Stomach smooth muscle (tissue), 2 donors: ENCODE data around the gene DAPK1.

Source experiments
- H3K27ac ChIP-seq: one replicate; pipeline ENCODE4 v1.7.0; 2013; ENCODE audit warnings: mild to moderate bottlenecking, low read length, inconsistent platforms
- H3K27me3 ChIP-seq, 2 donors: one replicate each; pipeline ENCODE4 v1.7.0; 2013; ENCODE audit warnings: low read length in 2 of 2; ENCODE audit not compliant: insufficient read depth in 2 of 2, control insufficient read depth in 1 of 2
- H3K36me3 ChIP-seq, 2 donors: one replicate each; pipeline ENCODE4 v1.7.0; 2013; ENCODE audit warnings: low read length in 2 of 2; ENCODE audit not compliant: control insufficient read depth in 2 of 2, insufficient read depth in 2 of 2
- H3K4me1 ChIP-seq: one replicate; pipeline ENCODE4 v1.7.0; 2013; ENCODE audit warnings: low read length; ENCODE audit not compliant: control insufficient read depth, insufficient read depth
- H3K4me3 ChIP-seq, 2 donors: one replicate each; pipeline ENCODE4 v1.7.0; 2013; ENCODE audit warnings: low read length in 2 of 2
- H3K9ac ChIP-seq, 2 donors: one replicate each; pipeline ENCODE4 v1.7.0; 2013; ENCODE audit warnings: low read length in 2 of 2, mild to moderate bottlenecking in 1 of 2
- H3K9me3 ChIP-seq, 2 donors: one replicate each; pipeline ENCODE4 v1.7.0; 2013; ENCODE audit warnings: low read length in 2 of 2; ENCODE audit not compliant: control insufficient read depth in 2 of 2
- donor health status: healthy.
- donor health status: Pancreatic carcinoma.

Gene DAPK1

DNA sequence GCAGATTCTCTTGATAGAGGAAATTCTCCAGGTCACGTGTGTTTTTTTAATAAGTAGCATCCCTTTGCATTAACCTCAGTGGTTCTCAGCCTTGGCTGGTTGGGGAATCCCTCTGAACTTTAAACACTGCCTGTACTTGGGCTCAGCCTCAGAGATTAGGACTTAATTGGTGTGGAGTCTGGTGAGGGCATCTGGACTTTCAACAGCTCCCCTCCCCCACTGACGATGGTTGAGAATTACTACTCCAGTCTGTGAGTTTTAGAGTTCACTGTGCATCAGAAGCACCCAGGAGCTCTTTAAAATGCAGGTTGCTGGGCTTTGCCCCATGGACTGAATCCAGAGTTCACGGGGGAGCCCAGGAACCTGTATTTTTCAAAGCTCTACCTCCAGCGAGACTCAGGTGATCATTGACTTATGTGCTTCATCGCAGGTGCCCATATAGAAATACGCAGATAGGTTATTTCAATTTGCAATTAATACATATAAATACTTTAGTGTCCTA, 71.4 kb downstream of the DAPK1 start:
- Histone ChIP-seq H3K27me3 (no peaks in the 10 kb centered on the region), H3K27ac (peak overlapping the region; percentile 66), H3K36me3 (peaks cover 0 to 2% of the 10 kb centered on the region in 2 donors), H3K4me3 (peak overlapping the region in 1 of 2 donors; percentile 29), H3K4me1 (peaks cover 69% of the 10 kb centered on the region), H3K9ac (no peak overlapping the region), H3K9me3 (no peaks in the 10 kb centered on the region)

GRCh38 chr9:87569518-87569917, 71.9 kb downstream of the DAPK1 start:
- no peaks in the 10 kb centered on the region for H3K9me3 ChIP-seq
- H3K27ac ChIP-seq, result peak overlapping the region; percentile 66
- H3K9ac ChIP-seq, result no peak overlapping the region
- H3K4me1 ChIP-seq, result peaks cover 66% of the 10 kb centered on the region
- H3K27me3 ChIP-seq, result no peaks in the 10 kb centered on the region
- peak overlapping the region in 1 of 2 donors; percentile 29 for H3K4me3 ChIP-seq
- H3K36me3 ChIP-seq, result peaks cover 0 to 2% of the 10 kb centered on the region in 2 donors

- no peaks in the 10 kb centered on the region for H3K9me3 ChIP-seq
- peaks cover 0 to 2% of the 10 kb centered on the region in 2 donors for H3K36me3 ChIP-seq
- H3K4me3 ChIP-seq, result no peak overlapping the region
- no peaks in the 10 kb centered on the region for H3K27me3 ChIP-seq
- H3K27ac ChIP-seq, result peak overlapping the region; percentile 73
- H3K4me1 ChIP-seq, result peaks cover 59% of the 10 kb centered on the region
- H3K9ac ChIP-seq, result no peak overlapping the region
Measured at GRCh38 chr9:87570000-87570908, 72.6 kb downstream of the DAPK1 start.

- Histone ChIP-seq H3K4me3 (no peak overlapping the region), H3K27me3 (no peaks in the 10 kb centered on the region), H3K9ac (no peak overlapping the region), H3K36me3 (peaks cover 0 to 2% of the 10 kb centered on the region in 2 donors), H3K4me1 (peaks cover 50% of the 10 kb centered on the region), H3K9me3 (no peaks in the 10 kb centered on the region), H3K27ac (no peak overlapping the region)
Measured at GRCh38 chr9:87572719-87573118, 75.1 kb downstream of the DAPK1 start.

DNA sequence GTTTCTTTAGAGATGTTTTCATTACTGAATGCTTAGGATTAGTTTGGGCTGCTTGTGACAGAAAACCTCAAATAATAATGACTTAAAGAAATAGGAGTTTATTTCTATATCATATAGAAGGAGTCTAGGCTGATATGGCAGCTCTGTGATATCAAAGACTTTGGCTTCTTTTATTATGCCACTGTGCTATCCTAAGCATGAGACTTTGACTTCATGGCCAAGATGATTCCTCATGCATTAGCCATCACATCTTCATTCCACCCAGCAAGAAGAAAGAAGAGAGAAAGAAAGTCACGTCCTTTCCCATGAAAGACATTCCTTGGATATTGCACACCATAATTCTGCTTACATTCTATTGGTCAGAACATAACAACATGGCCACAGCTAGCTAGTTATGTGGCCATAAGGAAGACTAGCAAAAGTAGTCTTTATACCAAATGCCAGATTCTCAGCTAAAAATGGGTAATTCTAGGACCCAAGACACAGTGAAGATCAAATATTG, 76.2 kb downstream of the DAPK1 start:
- Histone ChIP-seq H3K9me3 (no peaks in the 10 kb centered on the region), H3K4me1 (peaks cover 44% of the 10 kb centered on the region), H3K36me3 (peaks cover 0 to 2% of the 10 kb centered on the region in 2 donors), H3K27me3 (no peaks in the 10 kb centered on the region), H3K27ac (no peak overlapping the region), H3K9ac (no peak overlapping the region), H3K4me3 (no peak overlapping the region)

GRCh38 chr9:87577746-87578145, 80.1 kb downstream of the DAPK1 start:
- no peaks in the 10 kb centered on the region for H3K27me3 ChIP-seq
- peaks cover 0 to 2% of the 10 kb centered on the region in 2 donors for H3K36me3 ChIP-seq
- no peak overlapping the region for H3K9ac ChIP-seq
- H3K27ac ChIP-seq, result no peak overlapping the region
- no peaks in the 10 kb centered on the region for H3K9me3 ChIP-seq
- H3K4me3 ChIP-seq, result no peak overlapping the region
- peaks cover 36% of the 10 kb centered on the region for H3K4me1 ChIP-seq

DNA sequence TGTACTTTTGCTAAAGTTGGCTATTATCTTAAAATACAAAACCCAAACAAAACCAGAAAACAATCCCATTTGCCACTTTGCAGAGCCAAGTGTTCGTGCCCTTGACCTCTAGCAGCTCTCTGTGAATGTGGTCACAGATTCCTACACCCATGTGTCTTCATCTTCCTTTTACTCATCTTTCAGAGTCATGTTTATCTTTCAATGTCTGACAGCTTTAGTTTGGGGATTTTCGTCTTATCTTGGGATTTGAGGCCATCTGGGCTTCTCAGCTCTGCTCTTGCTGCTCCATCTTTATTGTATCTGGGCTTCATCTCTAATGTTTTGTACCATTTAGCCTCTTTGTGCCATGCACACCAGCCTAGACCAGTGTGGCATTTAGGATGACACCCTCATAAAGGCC, 81.0 kb downstream of the DAPK1 start:
- H3K4me1 ChIP-seq, result peaks cover 31% of the 10 kb centered on the region
- H3K27me3 ChIP-seq, result no peaks in the 10 kb centered on the region
- no peak overlapping the region for H3K9ac ChIP-seq
- no peaks in the 10 kb centered on the region for H3K36me3 ChIP-seq
- H3K9me3 ChIP-seq, result no peaks in the 10 kb centered on the region
- peak overlapping the region in 1 of 2 donors; percentile 15 for H3K4me3 ChIP-seq
- H3K27ac ChIP-seq, result peak overlapping the region; percentile 12

- H3K4me1 ChIP-seq, result peaks cover 33% of the 10 kb centered on the region
- no peak overlapping the region for H3K4me3 ChIP-seq
- H3K27me3 ChIP-seq, result no peaks in the 10 kb centered on the region
- no peak overlapping the region for H3K27ac ChIP-seq
- no peak overlapping the region for H3K9ac ChIP-seq
- H3K9me3 ChIP-seq, result no peaks in the 10 kb centered on the region
- H3K36me3 ChIP-seq, result no peaks in the 10 kb centered on the region
Measured at GRCh38 chr9:87579781-87580541, 82.3 kb downstream of the DAPK1 start.

GRCh38 chr9:87580941-87581438, 83.3 kb downstream of the DAPK1 start:
- Histone ChIP-seq H3K4me1 (peaks cover 38% of the 10 kb centered on the region), H3K27ac (peak overlapping the region; percentile 49), H3K27me3 (no peaks in the 10 kb centered on the region), H3K9me3 (no peaks in the 10 kb centered on the region), H3K36me3 (no peaks in the 10 kb centered on the region), H3K9ac (no peak overlapping the region), H3K4me3 (no peak overlapping the region)

DNA sequence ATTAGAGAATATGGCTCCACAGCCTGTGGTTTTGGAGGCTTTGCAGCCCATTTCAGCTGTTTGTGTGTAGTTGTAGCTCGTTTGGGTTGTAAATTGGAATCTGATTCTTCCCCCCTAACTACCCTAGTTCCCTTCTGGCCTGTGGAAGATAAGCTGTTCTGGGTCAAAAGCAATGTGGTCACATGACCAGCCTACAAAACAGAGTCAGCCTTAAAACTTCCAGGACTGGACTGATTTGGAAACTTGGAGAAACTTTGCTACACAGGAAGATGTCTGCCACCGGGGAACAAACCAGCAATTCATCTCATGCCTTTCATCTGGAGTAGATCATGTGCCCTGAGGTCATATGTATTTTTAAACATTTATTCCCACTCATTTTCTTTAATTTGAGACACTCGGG, 83.8 kb downstream of the DAPK1 start:
- Histone ChIP-seq H3K9me3 (no peaks in the 10 kb centered on the region), H3K4me3 (no peak overlapping the region), H3K27ac (peak overlapping the region; percentile 49), H3K27me3 (no peaks in the 10 kb centered on the region), H3K9ac (no peak overlapping the region), H3K4me1 (peaks cover 38% of the 10 kb centered on the region), H3K36me3 (no peaks in the 10 kb centered on the region)
